Measurements from ENCODE around the gene DAB1.

- TF ChIP-seq CTCF (IDR thresholded peaks at IDR 0.05) = no peak
- no peak for TF ChIP-seq POLR2AphosphoS5 (IDR thresholded peaks at IDR 0.05)
Observed at GRCh38 chr1:57109247-57109646, 314.6 kb downstream of the DAB1 start.

Data from transverse colon (tissue), 4 donors.